Activated CD8-positive, alpha-beta T cell treated with anti-CD3 and anti-CD28 coated beads for 36 hours (primary cell): Measurements from ENCODE around the gene BDKRB2. TPM values are rescaled to one million over a fixed set of nuclear protein-coding genes. Genes with fewer than 3 reads are reported as not detected.

ENCODE experiments used
- ATAC-seq: fragments of 200-7000 bp; cut with Tn5 transposase; one replicate; pipeline ENCODE4 v1.10.0; 2021; ENCODE audit warnings: mild to moderate bottlenecking, moderate library complexity
- CTCF ChIA-PET: fragments of 350-600 bp; sonication (Branson Sonifier 250); formaldehyde crosslinking; loops from one replicate; lab custom pipeline; 2021; ENCODE audit warnings: antibody characterized with exemption; lab: Charles Lee
- POLR2A ChIA-PET: fragments of 350-600 bp; sonication (Branson Sonifier 250); formaldehyde crosslinking; loops from one replicate; lab custom pipeline; 2021; ENCODE audit warnings: antibody characterized with exemption; lab: Charles Lee
- DNase-seq: peaks from one replicate; pipeline ENCODE4 v3.0.0-alpha.2; 2020
- H3K27ac Mint-ChIP-seq: one replicate; pipeline ENCODE4 v1.8.0; 2021; ENCODE audit warnings: mild to moderate bottlenecking, mixed read lengths
- H3K27me3 Mint-ChIP-seq: one replicate; pipeline ENCODE4 v1.8.0; 2021; ENCODE audit warnings: mixed read lengths
- H3K36me3 Mint-ChIP-seq: one replicate; pipeline ENCODE4 v1.8.0; 2021; ENCODE audit warnings: low read depth, mixed read lengths
- H3K4me1 Mint-ChIP-seq: one replicate; pipeline ENCODE4 v1.8.0; 2021; ENCODE audit warnings: low read depth, mixed read lengths
- H3K4me3 Mint-ChIP-seq: one replicate; pipeline ENCODE4 v1.8.0; 2021; ENCODE audit warnings: mild to moderate bottlenecking, moderate library complexity, mixed read lengths
- H3K9me3 Mint-ChIP-seq: one replicate; pipeline ENCODE4 v1.8.0; 2021; ENCODE audit warnings: mixed read lengths
- intact Hi-C: fragments of 100-400 bp; cut with micrococcal nuclease; formaldehyde crosslinking; loops from one replicate; pipeline ENCODE4 v1.10.0; 2022
- total RNA-seq, 2 experiments: library from RNA; stranded (reverse); gene quantifications; one replicate each; pipeline ENCODE4 v1.2.3, GENCODE V29; 2021
- TF ChIP-seq, protein P1 (sequence below): fragments of 200-600 bp; IDR thresholded peaks from one replicate; pipeline ENCODE4 v1.8.0; 2022; ENCODE audit warnings: antibody characterized with exemption, mild to moderate bottlenecking

Gene BDKRB2
- total RNA-seq, 2 experiments from 2014 or later, result not detected

DNA sequence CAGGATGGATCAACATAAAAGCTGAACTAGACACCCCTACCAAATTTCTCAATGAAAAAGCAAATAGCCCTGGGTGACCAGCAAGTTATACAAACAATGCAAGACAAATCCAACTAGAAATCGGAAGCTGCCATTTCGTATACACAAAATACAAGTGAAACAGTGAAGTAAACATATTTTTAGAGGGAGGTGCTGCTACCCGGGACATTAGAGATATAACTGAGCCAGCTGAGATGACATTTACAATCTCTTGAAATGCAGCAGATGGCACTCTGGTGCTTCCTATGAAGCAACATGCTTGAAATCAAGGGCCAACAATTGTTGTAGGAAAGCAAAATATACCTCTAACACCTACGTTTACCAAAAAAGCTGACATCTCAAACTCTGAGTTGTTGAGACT, 76.8 kb downstream of the BDKRB2 start:
- intact Hi-C loops, result no loop called here
- POLR2A ChIA-PET, result no interaction called here

DNA sequence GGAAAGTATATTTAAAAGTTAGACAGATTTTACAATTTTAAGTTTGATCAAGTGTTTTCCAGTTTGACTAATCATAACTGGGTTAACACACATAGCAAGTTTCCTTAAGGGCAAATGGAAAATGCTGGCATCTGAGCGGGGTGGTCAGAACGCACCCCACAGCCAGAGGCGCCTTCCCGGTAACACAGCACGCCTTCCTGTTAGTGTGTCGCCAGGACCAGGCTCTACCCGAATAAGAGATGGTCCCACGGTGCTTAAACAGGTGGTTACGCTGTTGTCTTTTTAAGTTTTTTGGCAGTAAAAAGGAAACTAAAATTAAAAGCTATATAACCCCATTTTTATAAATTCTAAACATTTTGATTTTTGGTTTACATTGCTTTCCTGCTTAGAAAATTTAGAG, 79.4 kb downstream of the BDKRB2 start:
- no peaks in the 10 kb centered on the region for H3K4me1 Mint-ChIP-seq
- no peak overlapping the region for H3K4me3 Mint-ChIP-seq
- intact Hi-C loops, result no loop called here
- H3K9me3 Mint-ChIP-seq, result no peaks in the 10 kb centered on the region
- TF ChIP-seq, protein P1, sequence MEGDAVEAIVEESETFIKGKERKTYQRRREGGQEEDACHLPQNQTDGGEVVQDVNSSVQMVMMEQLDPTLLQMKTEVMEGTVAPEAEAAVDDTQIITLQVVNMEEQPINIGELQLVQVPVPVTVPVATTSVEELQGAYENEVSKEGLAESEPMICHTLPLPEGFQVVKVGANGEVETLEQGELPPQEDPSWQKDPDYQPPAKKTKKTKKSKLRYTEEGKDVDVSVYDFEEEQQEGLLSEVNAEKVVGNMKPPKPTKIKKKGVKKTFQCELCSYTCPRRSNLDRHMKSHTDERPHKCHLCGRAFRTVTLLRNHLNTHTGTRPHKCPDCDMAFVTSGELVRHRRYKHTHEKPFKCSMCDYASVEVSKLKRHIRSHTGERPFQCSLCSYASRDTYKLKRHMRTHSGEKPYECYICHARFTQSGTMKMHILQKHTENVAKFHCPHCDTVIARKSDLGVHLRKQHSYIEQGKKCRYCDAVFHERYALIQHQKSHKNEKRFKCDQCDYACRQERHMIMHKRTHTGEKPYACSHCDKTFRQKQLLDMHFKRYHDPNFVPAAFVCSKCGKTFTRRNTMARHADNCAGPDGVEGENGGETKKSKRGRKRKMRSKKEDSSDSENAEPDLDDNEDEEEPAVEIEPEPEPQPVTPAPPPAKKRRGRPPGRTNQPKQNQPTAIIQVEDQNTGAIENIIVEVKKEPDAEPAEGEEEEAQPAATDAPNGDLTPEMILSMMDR, result no peak
- peaks cover 10% of the 10 kb centered on the region for H3K36me3 Mint-ChIP-seq
- CTCF ChIA-PET, result interaction anchor here (1.0 to 4.9 kb wide), 2 partner anchors 9 to 140 kb away, joined by 3 to 27 read pairs; no protein-coding TSS in a partner anchor
- no peak for ATAC-seq
- POLR2A ChIA-PET, result no interaction called here
- DNase-seq, result no peak
- no peaks in the 10 kb centered on the region for H3K27me3 Mint-ChIP-seq
- H3K27ac Mint-ChIP-seq, result no peak overlapping the region

More for the DNA sequence above, 76.8 kb downstream of the BDKRB2 start:
- H3K36me3 Mint-ChIP-seq, result peaks cover 6% of the 10 kb centered on the region
- peaks cover 6% of the 10 kb centered on the region for H3K9me3 Mint-ChIP-seq
- TF ChIP-seq, protein P1, result no peak
- no peak overlapping the region for H3K4me3 Mint-ChIP-seq
- no peaks in the 10 kb centered on the region for H3K4me1 Mint-ChIP-seq
- ATAC-seq (no peak), DNase-seq (no peak)
- no peaks in the 10 kb centered on the region for H3K27me3 Mint-ChIP-seq
- CTCF ChIA-PET, result interaction anchor here (1.3 kb wide), 1 partner anchor 181 kb away, joined by 6 read pairs; no protein-coding TSS in a partner anchor
- H3K27ac Mint-ChIP-seq, result no peak overlapping the region

DNA sequence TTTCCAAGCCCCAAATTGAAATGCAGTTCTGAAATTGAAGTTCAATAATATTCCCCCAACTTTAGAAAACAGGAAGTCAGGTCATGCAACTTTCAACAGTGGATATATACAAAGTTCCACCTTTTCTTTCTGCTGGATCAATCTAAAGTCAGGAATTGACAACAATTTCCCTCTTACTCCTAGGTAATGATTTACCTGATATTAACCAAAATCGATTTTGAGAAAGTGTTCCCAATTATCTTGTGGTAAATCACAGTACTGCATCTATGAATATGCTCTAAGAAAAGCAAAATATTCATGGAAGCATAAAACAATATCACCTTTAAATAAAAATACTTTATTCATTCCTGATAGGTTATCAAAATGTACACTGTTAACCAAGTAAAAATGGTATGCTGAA, 79.8 kb downstream of the BDKRB2 start:
- no peak overlapping the region for H3K4me3 Mint-ChIP-seq
- H3K27ac Mint-ChIP-seq, result no peak overlapping the region
- no peaks in the 10 kb centered on the region for H3K27me3 Mint-ChIP-seq
- POLR2A ChIA-PET, result no interaction called here
- TF ChIP-seq, protein P1, result no peak
- no peaks in the 10 kb centered on the region for H3K4me1 Mint-ChIP-seq
- peaks cover 13% of the 10 kb centered on the region for H3K36me3 Mint-ChIP-seq
- H3K9me3 Mint-ChIP-seq, result no peaks in the 10 kb centered on the region
- intact Hi-C loops, result no loop called here
- no peak for DNase-seq
- CTCF ChIA-PET, result interaction anchor here (4.9 kb wide), 1 partner anchor 9 kb away, joined by 27 read pairs; no protein-coding TSS in a partner anchor
- ATAC-seq, result no peak

DNA sequence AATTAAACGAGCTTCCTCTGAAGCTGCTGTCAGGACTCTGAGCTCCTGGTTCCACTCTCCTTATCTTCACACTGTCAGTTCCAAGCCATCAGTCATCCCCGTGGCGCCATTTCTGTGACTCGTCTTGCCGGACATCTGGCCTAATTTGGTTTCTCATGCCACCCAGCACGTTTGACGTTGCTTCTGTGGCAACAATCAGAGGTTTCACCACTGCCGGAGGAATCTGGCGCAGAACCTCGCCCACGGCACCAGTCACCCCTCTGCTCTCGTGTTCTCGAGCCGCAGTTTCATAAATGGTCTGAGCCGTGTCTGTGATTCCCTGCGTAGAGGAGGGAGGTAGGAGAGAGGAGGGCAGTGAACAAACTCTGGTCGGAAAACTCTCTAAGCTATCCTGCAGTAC, 81.0 kb downstream of the BDKRB2 start:
- Mint-ChIP-seq H3K27me3 (no peaks in the 10 kb centered on the region), H3K27ac (no peak overlapping the region), H3K9me3 (no peaks in the 10 kb centered on the region), H3K36me3 (peaks cover 13% of the 10 kb centered on the region), H3K4me1 (no peaks in the 10 kb centered on the region), H3K4me3 (no peak overlapping the region)
- ATAC-seq (no peak), DNase-seq (no peak)
- ChIA-PET POLR2A (no interaction called here), CTCF (interaction anchor here (1.4 to 4.9 kb wide), 2 partner anchors 10 to 11 kb away, joined by 8 to 27 read pairs; no protein-coding TSS in a partner anchor)
- TF ChIP-seq, protein P1, result no peak
- intact Hi-C loops, result no loop called here

DNA sequence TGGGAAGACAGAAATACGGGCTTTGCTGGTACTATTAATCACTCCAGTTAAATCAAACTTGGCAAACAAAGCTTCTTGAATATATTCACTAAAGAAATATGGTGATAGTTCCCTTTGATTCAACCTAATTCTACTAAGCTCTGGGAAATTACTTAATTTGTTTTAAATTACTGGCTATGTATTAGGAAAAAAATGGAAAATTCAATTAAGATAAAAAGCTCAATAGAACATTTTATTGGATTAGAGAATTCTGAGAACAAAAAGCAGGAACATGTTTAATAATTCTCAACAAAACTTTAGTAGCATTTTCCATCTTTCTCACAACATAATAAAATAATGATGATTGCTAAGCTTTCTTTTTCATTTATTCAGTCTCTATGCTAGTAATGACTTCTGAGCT, 81.6 kb downstream of the BDKRB2 start:
- POLR2A ChIA-PET, result no interaction called here
- H3K4me3 Mint-ChIP-seq, result no peak overlapping the region
- no peaks in the 10 kb centered on the region for H3K4me1 Mint-ChIP-seq
- no peak overlapping the region for H3K27ac Mint-ChIP-seq
- no peaks in the 10 kb centered on the region for H3K9me3 Mint-ChIP-seq
- H3K36me3 Mint-ChIP-seq, result peaks cover 13% of the 10 kb centered on the region
- TF ChIP-seq, protein P1, result no peak
- DNase-seq (no peak), ATAC-seq (no peak)
- CTCF ChIA-PET, result interaction anchor here (0.8 to 4.9 kb wide), 4 partner anchors 11 to 186 kb away, joined by 3 to 27 read pairs (median 6); no protein-coding TSS in a partner anchor
- H3K27me3 Mint-ChIP-seq, result no peaks in the 10 kb centered on the region
- intact Hi-C loops, result no loop called here
